Stimulated activated naive B cell treated with anti-CD40 and anti-IgM and Interleukin-4, amounts not matched to agents 10 μg/mL and 1 μg/mL and 100 μg/mL, for 72 hours (primary cell): ENCODE measurements around the gene PEX7.
"Not testable (repeated sequence)": the region's sequence is repeated elsewhere in the genome, so short reads cannot be mapped to it uniquely, and the experiment has no call there.

Experiments
- ATAC-seq, 2 donors: fragments of 150-1000 bp; cut with Tn5 transposase; replicated peaks; 2 replicates each; pipeline ENCODE4 v1.10.0; 2021; ENCODE audit warnings: moderate library complexity in 1 of 2
- DNase-seq: peaks from one replicate; pipeline ENCODE4 v3.0.0; 2021
- H3K27ac Mint-ChIP-seq: one replicate; pipeline ENCODE4 v1.8.0; 2022; ENCODE audit warnings: mild to moderate bottlenecking, mixed read lengths
- H3K27me3 Mint-ChIP-seq, 2 donors: one replicate each; pipeline ENCODE4 v1.8.0; 2022; ENCODE audit warnings: mixed read lengths in 2 of 2
- H3K36me3 Mint-ChIP-seq, 2 donors: one replicate each; pipeline ENCODE4 v1.8.0; 2022; ENCODE audit warnings: mixed read lengths in 2 of 2, mild to moderate bottlenecking in 1 of 2
- H3K4me1 Mint-ChIP-seq, 2 donors: one replicate each; pipeline ENCODE4 v1.8.0; 2022; ENCODE audit warnings: mixed read lengths in 2 of 2, mild to moderate bottlenecking in 1 of 2
- H3K4me3 Mint-ChIP-seq, 2 donors: one replicate each; pipeline ENCODE4 v1.8.0; 2022; ENCODE audit warnings: mild to moderate bottlenecking in 2 of 2, mixed read lengths in 2 of 2, moderate library complexity in 1 of 2
- H3K9me3 Mint-ChIP-seq, 2 donors: one replicate each; pipeline ENCODE4 v1.8.0; 2022; ENCODE audit warnings: mixed read lengths in 2 of 2, mild to moderate bottlenecking in 1 of 2

Gene PEX7

DNA sequence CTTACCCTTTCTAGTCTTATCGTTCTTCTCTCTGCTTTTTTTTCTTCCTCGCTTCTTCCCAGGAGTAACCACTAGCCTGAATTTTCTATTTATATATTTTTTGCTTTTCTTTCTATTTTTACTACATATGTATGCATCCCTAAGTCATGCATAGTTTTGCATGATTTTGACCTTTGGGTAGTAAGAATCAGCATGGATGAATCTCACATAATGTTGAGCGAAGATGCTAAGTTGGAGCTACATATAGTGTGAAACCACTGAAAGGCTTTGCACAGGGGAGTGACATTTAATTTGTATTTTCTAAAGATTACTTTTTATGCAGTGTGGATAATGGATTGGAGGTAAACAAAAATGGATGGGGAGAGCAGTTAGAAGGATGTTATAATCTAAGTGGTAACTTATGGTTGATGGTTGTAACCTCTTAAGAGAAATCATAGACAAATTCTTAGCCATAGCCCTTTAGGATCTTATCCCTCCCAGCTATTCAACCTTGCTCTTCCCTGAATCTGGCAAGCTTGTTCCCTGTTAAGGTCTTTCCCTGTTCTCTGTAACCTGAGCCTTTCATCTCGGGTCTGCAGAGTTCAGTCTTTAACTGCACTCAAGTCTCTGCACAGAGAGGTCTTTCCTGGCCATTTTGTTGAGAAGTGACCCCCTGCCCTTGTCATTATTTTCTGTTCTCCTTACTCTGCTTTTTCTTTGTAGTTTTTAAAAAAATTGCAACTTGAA, 18.0 kb downstream of the PEX7 start:
- H3K27me3 Mint-ChIP-seq: no peaks in the 10 kb centered on the region
- DNase-seq (no peak), ATAC-seq (no peak)
- peaks cover 6 to 21% of the 10 kb centered on the region in 2 donors for H3K4me1 Mint-ChIP-seq
- H3K4me3 Mint-ChIP-seq: no peak overlapping the region
- H3K27ac Mint-ChIP-seq: peak overlapping the region; percentile 38
- no peaks in the 10 kb centered on the region for H3K9me3 Mint-ChIP-seq
- peaks cover 3 to 13% of the 10 kb centered on the region in 2 donors for H3K36me3 Mint-ChIP-seq

DNA sequence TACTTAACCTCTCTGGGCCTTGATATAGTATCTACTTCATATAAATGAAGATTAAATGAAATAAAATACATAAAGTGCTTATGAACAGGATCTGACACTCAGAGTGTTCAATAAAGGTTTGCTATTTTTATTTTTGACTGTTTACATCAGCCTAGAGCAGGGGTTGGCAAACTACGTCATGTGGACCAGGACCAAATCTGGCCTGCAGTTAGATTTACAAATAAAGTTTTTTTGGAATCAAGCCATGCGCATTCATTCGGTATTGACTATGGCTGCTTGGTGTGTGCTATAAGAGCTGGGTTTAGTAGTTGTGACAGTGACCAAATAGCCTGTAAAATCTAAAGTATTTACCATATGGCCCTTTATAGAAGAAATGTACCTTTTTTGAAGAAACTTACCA, 20.8 kb downstream of the PEX7 start:
- no peak for ATAC-seq
- Mint-ChIP-seq H3K4me3 (no peak overlapping the region), H3K27me3 (no peaks in the 10 kb centered on the region), H3K9me3 (peaks cover 0 to under 1% of the 10 kb centered on the region in 2 donors), H3K4me1 (peaks cover 8 to 25% of the 10 kb centered on the region in 2 donors), H3K36me3 (peaks cover 11 to 27% of the 10 kb centered on the region in 2 donors), H3K27ac (no peak overlapping the region)
- DNase-seq: no peak

DNA sequence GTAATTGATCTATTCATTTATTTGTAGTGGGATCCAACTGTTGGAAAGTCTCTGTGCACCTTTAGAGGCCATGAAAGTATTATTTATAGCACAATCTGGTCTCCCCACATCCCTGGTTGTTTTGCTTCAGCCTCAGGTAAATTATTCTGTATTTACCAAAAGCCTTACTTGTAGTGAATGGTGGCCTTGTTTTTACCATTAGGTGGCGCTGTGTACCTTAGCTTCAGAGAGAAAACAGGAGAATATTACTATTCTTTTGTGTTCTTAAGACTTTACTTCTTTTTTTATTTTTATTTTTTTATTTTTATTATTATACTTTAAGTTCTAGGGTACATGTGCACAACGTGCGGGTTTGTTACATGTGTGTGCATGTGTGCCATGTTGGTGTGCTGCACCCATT, 23.7 kb downstream of the PEX7 start:
- DNase-seq (no peak), ATAC-seq (peak in 1 of 2 donors; percentile 39)
- Mint-ChIP-seq H3K36me3 (peaks cover 34 to 50% of the 10 kb centered on the region in 2 donors), H3K27ac (no peak overlapping the region), H3K9me3 (peaks cover 0 to 1% of the 10 kb centered on the region in 2 donors), H3K4me1 (peaks cover 7 to 18% of the 10 kb centered on the region in 2 donors), H3K4me3 (no peak overlapping the region), H3K27me3 (no peaks in the 10 kb centered on the region)

DNA sequence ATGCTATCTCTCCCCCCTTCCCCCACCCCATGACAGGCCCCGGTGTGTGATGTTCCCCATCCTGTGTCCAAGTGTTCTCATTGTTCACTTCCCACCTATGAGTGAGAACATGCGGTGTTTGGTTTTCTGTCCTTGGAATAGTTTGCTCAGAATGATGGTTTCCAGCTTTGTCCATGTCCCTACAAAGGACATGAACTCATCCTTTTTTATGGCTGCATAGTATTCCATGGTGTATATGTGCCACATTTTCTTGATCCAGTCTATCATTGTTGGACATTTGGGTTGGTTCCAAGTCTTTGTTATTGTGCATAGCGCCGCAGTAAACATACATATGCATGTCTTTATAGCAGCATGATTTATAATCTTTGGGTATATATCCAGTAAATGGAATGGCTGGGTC, 24.1 kb downstream of the PEX7 start:
- not testable (repeated sequence) for H3K9me3 Mint-ChIP-seq
- H3K36me3 Mint-ChIP-seq: peaks cover 34 to 46% of the 10 kb centered on the region in 2 donors

DNA sequence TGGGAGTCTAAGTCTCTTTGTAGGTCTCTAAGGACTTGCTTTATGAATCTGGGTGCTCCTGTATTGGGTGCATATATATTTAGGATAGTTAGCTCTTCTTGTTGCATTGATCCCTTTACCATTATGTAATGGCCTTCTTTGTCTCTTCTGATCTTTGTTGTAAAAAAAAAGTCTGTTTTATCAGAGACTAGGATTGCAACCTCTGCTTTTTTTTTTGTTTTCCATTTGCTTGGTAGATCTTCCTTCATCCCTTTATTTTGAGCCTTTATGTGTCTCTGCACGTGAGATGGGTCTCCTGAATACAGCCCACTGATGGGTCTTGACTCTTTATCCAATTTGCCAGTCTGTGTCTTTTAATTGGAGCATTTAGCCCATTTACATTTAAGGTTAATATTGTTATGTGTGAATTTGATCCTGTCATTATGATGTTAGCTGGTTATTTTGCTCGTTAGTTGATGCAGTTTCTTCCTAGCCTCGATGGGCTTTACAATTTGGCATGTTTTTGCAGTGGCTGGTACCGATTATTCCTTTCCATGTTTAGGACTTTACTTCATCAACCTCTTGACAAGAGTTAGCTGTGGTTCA, 27.7 kb downstream of the PEX7 start:
- H3K27ac Mint-ChIP-seq, H3K27me3 Mint-ChIP-seq, H3K9me3 Mint-ChIP-seq, DNase-seq, ATAC-seq, H3K4me3 Mint-ChIP-seq: not testable (repeated sequence)
- Mint-ChIP-seq H3K36me3 (peaks cover 36 to 47% of the 10 kb centered on the region in 2 donors), H3K4me1 (peaks cover 3 to 11% of the 10 kb centered on the region in 2 donors)

More for the DNA sequence above, 24.1 kb downstream of the PEX7 start:
- H3K4me1 Mint-ChIP-seq: peaks cover 3 to 13% of the 10 kb centered on the region in 2 donors
- not testable (repeated sequence) for ATAC-seq, DNase-seq, H3K4me3 Mint-ChIP-seq, H3K27ac Mint-ChIP-seq, H3K27me3 Mint-ChIP-seq

DNA sequence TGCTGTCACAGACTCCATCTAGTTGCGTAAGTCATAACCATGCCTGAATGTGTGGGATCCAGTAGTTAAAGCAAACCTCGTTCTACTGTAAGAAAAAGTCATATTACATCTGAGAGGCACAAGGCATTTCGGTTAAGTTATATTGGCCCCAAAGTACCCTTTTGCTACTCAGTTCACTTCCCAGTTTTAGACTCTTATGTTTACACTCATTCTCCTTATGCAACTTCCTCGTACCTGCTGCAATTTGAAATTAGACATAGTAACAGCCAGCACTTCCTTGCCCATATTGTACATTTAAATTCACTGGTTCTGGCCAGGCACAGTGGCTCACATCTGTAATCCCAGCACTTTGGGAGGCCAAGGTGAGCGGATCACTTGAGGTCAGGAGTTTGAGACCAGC, 37.0 kb downstream of the PEX7 start:
- H3K27ac Mint-ChIP-seq: no peak overlapping the region
- peaks cover 4 to 5% of the 10 kb centered on the region in 2 donors for H3K36me3 Mint-ChIP-seq
- H3K4me1 Mint-ChIP-seq: peaks cover 0 to 7% of the 10 kb centered on the region in 2 donors
- ATAC-seq (no peak), DNase-seq (no peak)
- no peaks in the 10 kb centered on the region for H3K27me3 Mint-ChIP-seq
- H3K9me3 Mint-ChIP-seq: peaks cover 0 to 1% of the 10 kb centered on the region in 2 donors
- no peak overlapping the region for H3K4me3 Mint-ChIP-seq

DNA sequence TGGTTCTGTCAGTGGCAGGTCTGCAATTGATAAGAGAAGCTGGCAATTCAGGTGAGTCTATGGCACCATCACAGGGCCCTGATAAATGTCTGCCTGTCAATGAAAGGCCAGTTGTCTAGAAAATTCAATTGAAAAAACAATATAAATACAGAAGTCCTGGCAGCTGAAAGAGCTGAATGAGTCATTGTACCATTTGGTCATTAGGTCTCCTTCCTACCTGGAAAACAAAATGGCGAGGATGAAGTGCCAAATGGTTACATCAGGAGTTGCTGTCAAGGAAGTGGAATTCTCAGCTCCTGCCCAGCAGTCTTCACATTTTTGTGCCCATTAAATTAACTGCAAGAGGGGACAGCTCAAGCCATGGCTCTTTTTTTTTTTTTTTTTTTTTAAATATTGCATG, 37.7 kb downstream of the PEX7 start:
- Mint-ChIP-seq H3K4me3 (no peak overlapping the region), H3K4me1 (peaks cover 0 to 7% of the 10 kb centered on the region in 2 donors), H3K27ac (no peak overlapping the region), H3K36me3 (peaks cover 4 to 5% of the 10 kb centered on the region in 2 donors), H3K27me3 (no peaks in the 10 kb centered on the region), H3K9me3 (peaks cover 0 to 1% of the 10 kb centered on the region in 2 donors)
- DNase-seq (no peak), ATAC-seq (no peak)

DNA sequence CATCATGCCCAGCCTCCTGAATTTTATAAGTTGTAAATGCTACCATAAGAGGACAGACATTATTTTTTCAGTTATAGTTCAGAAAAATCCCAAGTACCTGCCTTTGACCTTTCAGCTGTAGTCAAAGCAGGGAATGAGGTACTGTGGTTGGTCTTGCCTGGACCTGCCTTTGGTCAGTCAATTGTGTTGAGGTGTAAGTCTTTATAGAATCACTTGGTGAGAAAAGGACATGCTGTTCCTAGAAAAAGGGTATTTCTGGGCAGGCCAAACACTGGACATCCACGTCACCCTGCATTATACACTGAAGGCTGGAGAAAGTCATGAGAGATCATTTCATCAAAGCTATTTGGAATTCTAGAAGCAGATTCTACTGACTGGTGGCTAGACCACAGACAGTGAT, 40.3 kb downstream of the PEX7 start:
- Mint-ChIP-seq H3K9me3 (peaks cover 0 to 1% of the 10 kb centered on the region in 2 donors), H3K27me3 (no peaks in the 10 kb centered on the region), H3K36me3 (peaks cover 0 to 4% of the 10 kb centered on the region in 2 donors), H3K27ac (no peak overlapping the region), H3K4me3 (no peak overlapping the region), H3K4me1 (peaks cover 0 to 7% of the 10 kb centered on the region in 2 donors)
- DNase-seq (no peak), ATAC-seq (no peak)

DNA sequence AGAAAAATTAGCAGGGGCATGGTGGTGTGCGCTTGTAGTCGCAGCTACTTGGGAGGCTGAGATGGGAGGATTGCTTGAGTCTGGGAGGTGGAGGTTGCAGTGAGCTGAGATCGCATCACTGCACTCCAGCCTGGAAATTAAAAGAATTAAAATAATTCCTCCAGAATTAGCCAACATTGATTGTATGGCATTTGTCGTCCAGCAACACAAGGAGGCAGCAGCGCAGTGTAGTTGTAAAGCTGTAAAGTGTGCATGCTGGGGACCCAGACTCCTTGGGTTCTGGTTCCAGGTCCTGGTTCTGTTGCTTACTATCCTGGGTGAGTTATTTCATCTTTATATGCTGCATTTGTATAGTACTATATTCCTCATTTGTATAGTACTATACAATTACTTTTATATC, 41.4 kb downstream of the PEX7 start:
- no peaks in the 10 kb centered on the region for H3K27me3 Mint-ChIP-seq
- ATAC-seq: no peak
- H3K4me3 Mint-ChIP-seq: no peak overlapping the region
- peaks cover 0 to 1% of the 10 kb centered on the region in 2 donors for H3K9me3 Mint-ChIP-seq
- no peak overlapping the region for H3K27ac Mint-ChIP-seq
- DNase-seq: no peak
- peaks cover 0 to 4% of the 10 kb centered on the region in 2 donors for H3K36me3 Mint-ChIP-seq
- peaks cover 0 to 7% of the 10 kb centered on the region in 2 donors for H3K4me1 Mint-ChIP-seq

DNA sequence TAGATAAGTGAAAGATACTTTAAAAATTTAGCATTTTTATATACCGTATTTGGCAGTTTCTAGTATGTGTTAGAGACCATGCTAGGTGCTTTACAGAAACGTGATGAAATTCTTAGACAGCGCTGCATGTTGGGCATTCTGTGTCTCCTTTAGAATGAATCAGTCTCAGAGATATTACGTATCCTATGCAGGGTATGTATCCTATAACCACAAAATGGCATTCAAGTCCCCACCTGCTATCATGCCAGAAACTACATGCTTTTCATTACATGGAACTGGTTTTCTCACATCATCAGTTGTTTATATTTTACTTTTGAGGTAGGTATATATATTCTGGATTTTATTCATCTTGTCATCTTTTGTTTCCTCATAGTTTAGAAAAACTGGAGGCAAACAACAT, 42.3 kb downstream of the PEX7 start:
- H3K4me1 Mint-ChIP-seq: peaks cover 0 to under 1% of the 10 kb centered on the region in 2 donors
- ATAC-seq: no peak
- H3K4me3 Mint-ChIP-seq: no peak overlapping the region
- no peak overlapping the region for H3K27ac Mint-ChIP-seq
- no peaks in the 10 kb centered on the region for H3K9me3 Mint-ChIP-seq
- H3K27me3 Mint-ChIP-seq: no peaks in the 10 kb centered on the region
- peaks cover 2 to 4% of the 10 kb centered on the region in 2 donors for H3K36me3 Mint-ChIP-seq
- DNase-seq: no peak

DNA sequence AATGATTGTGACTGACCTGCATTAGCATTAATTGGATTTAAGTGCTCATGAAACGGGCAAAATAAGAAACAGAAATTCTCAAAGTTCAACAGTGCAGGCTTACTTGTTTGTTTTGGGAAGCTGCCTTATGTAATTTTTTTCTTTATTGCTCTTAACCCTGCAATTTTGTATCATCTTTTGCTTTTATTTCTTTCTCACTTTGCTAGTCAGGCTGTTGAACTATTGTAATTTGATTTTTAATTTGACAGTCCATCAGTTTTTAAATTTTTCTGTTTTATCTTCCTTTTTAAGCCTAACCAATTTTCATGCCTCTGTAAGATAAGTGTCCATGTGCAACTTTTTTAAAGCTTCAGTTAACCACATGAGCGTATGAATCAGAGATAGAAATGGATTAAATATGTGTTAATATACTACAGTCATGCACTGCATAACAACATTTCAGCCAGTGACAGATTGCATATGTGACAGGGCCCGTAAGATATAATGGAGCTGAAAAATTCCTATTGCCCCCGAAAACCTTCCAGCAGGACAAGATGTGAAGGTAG, 44.6 kb downstream of the PEX7 start:
- Mint-ChIP-seq H3K27ac (no peak overlapping the region), H3K4me3 (no peak overlapping the region), H3K27me3 (no peaks in the 10 kb centered on the region), H3K9me3 (no peaks in the 10 kb centered on the region), H3K36me3 (peaks cover 5% of the 10 kb centered on the region in 2 donors), H3K4me1 (no peaks in the 10 kb centered on the region)
- DNase-seq (no peak), ATAC-seq (no peak)

DNA sequence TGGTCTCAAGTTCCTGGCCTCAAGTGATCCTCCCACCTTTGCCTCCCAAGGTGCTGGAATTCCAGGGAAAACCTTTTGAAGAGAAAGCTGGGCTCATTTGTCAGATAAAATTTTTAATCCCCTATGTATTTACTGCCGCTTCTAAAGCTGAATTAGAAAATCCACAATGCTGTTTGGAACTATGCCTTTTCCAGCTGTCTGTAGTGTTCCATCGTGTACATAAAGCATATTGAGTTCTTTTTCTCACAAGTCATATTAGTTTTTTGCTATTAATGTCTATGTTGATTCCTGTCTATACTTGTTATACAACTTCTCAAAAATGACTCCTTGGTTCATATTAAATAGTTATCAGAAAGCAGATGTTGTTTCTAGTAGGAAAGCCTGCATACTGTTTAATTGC, 47.1 kb downstream of the PEX7 start:
- H3K9me3 Mint-ChIP-seq: peaks cover 0 to 5% of the 10 kb centered on the region in 2 donors
- H3K4me1 Mint-ChIP-seq: no peaks in the 10 kb centered on the region
- ATAC-seq (no peak), DNase-seq (no peak)
- H3K4me3 Mint-ChIP-seq: no peak overlapping the region
- H3K27ac Mint-ChIP-seq: no peak overlapping the region
- peaks cover 24 to 25% of the 10 kb centered on the region in 2 donors for H3K36me3 Mint-ChIP-seq
- H3K27me3 Mint-ChIP-seq: no peaks in the 10 kb centered on the region

DNA sequence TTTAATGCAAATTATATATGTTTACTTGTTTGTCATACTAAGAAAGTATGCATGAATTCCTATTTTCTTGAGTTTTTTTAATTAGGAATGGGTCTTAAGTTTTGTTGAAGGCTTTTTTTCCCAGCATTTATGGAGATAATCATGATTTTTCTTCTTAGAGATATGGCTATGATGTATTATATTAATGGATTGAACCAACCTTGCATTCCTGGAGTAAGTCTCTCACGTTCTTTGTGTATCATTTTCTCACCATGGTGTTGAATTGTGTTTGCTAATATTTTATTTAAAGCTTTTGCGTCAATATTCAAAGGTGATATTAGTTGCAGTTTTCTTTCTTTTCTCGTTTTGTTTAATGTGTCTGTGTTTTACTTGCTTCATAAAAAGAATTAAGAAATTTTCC, 51.4 kb downstream of the PEX7 start:
- Mint-ChIP-seq H3K27me3 (no peaks in the 10 kb centered on the region), H3K27ac (no peak overlapping the region), H3K4me3 (no peak overlapping the region), H3K36me3 (peaks cover 44 to 53% of the 10 kb centered on the region in 2 donors), H3K9me3 (peaks cover 0 to 12% of the 10 kb centered on the region in 2 donors), H3K4me1 (no peaks in the 10 kb centered on the region)
- ATAC-seq (no peak), DNase-seq (no peak)

DNA sequence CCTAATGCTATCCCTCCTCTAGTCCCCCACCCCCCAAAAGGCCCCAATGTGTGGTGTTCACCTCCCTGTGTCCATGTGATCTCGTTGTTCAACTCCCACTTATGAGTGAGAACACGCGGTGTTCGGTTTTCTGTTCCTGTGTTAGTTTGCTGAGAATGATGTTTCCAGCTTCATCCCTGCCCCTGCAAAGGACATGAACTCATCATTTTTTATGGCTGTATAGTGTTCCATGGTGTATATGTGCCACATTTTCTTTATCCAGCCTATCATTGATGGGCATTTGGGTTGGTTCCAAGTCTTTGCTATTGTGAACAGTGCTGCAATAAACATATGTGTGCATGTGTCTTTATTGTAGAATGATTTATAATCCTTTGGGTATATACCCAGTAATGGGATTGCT, 54.1 kb downstream of the PEX7 start:
- not testable (repeated sequence) for H3K27ac Mint-ChIP-seq

More for the DNA sequence above, 54.1 kb downstream of the PEX7 start:
- Mint-ChIP-seq H3K9me3 (peaks cover 0 to 12% of the 10 kb centered on the region in 2 donors), H3K36me3 (peaks cover 49 to 53% of the 10 kb centered on the region in 2 donors)
- H3K4me1 Mint-ChIP-seq, H3K27me3 Mint-ChIP-seq, ATAC-seq, DNase-seq, H3K4me3 Mint-ChIP-seq: not testable (repeated sequence)
